Panc1 (cell line): ENCODE measurements around the gene GMPR. TPM values are rescaled to one million over a fixed set of nuclear protein-coding genes. Genes with fewer than 3 reads are reported as not detected.

Experiments used
- ATAC-seq: fragments of 200-7000 bp; cut with Tn5 transposase; 2 replicates; pipeline ENCODE4 v1.9.1; 2020; ENCODE audit warnings: mild to moderate bottlenecking, moderate library complexity
- BruUV-seq: library from RNA; stranded (reverse); fragments of 400-500 nt; replicated peaks from 2 replicates; lab custom pipeline; 2021; lab: Mats Ljungman, UMichigan
- CTCF ChIA-PET: fragments of 300-600 bp; sonication (Branson Sonifier 250); formaldehyde crosslinking; loops from one replicate; lab custom pipeline; 2022; ENCODE audit warnings: antibody characterized with exemption; lab: Charles Lee
- POLR2A ChIA-PET: fragments of 300-600 bp; sonication (Branson Sonifier 250); formaldehyde crosslinking; loops from one replicate; lab custom pipeline; 2022; ENCODE audit warnings: antibody characterized with exemption; lab: Charles Lee
- DNase-seq: peaks from one replicate; pipeline ENCODE4 v3.0.0-alpha.2; 2010; ENCODE audit warnings: low read depth, low spot score
- H3K27ac ChIP-seq: 2 replicates; pipeline ENCODE4 v1.5.1; 2011; ENCODE audit warnings: mild to moderate bottlenecking, low read length, inconsistent platforms
- H3K27me3 ChIP-seq: fragments of 200-500 bp; sonication (Bioruptor generic); 2 replicates; pipeline ENCODE4 v1.6.0; 2014; ENCODE audit warnings: low read length, inconsistent platforms; ENCODE audit not compliant: control insufficient read depth, insufficient read depth
- H3K36me3 ChIP-seq: fragments of 200-500 bp; sonication (Bioruptor generic); 2 replicates; pipeline ENCODE4 v1.5.1; 2014; ENCODE audit warnings: inconsistent platforms, mild to moderate bottlenecking, low read length, moderate library complexity; ENCODE audit not compliant: control insufficient read depth, insufficient read depth
- H3K4me1 ChIP-seq: 2 replicates; pipeline ENCODE4 v1.5.1; 2011; ENCODE audit warnings: inconsistent platforms, mild to moderate bottlenecking, low read length, moderate library complexity; ENCODE audit not compliant: control insufficient read depth, insufficient read depth
- H3K4me3 ChIP-seq, 2 experiments: 2 replicates each; pipeline ENCODE4 v1.5.1; 2011 to 2012; ENCODE audit warnings: low read depth in 2 of 2, low read length in 2 of 2, mild to moderate bottlenecking in 2 of 2, inconsistent platforms in 1 of 2, moderate library complexity in 1 of 2
- H3K9me3 ChIP-seq: fragments of 200-500 bp; sonication (Bioruptor generic); 2 replicates; pipeline ENCODE4 v1.5.1; 2014; ENCODE audit warnings: low read depth, mild to moderate bottlenecking, inconsistent platforms, low read length, moderate library complexity; ENCODE audit not compliant: control insufficient read depth, insufficient read depth
- CTCF ChIP-seq: fragments of 450-650 bp; IDR thresholded peaks from 2 replicates; pipeline ENCODE4 v1.5.1; 2017; ENCODE audit warnings: mild to moderate bottlenecking
- POLR2AphosphoS5 ChIP-seq: IDR thresholded peaks from 2 replicates; pipeline ENCODE4 v1.6.1; 2012; ENCODE audit warnings: mild to moderate bottlenecking, low read depth, low read length, moderate library complexity
- REST ChIP-seq, 2 experiments: IDR thresholded peaks; 2 replicates each; pipeline ENCODE4 v1.6.1; 2011 to 2012; ENCODE audit warnings: low read depth in 2 of 2, control low read depth in 1 of 2, low read length in 1 of 2, mild to moderate bottlenecking in 1 of 2, moderate library complexity in 1 of 2; ENCODE audit not compliant: insufficient read depth in 1 of 2
- SIN3A ChIP-seq: IDR thresholded peaks from 2 replicates; pipeline ENCODE4 v1.6.1; 2012; ENCODE audit warnings: low read depth, mild to moderate bottlenecking, low read length, moderate library complexity, borderline replicate concordance; ENCODE audit not compliant: insufficient read depth
- TCF7L2 ChIP-seq: IDR thresholded peaks from 2 replicates; pipeline ENCODE4 v1.6.1; 2011; ENCODE audit warnings: mild to moderate bottlenecking, low read depth, low read length, inconsistent platforms
- in situ Hi-C: cut with HindIII; loops from 2 replicates; pipeline ENCODE4 v1.10.0; 2016; ENCODE audit warnings: low sequenced_read_pairs, low pct_unique_long_range_greater_than_20kb
- intact Hi-C: fragments of 100-400 bp; cut with micrococcal nuclease; formaldehyde crosslinking; loops from one replicate; pipeline ENCODE4 v1.10.0; 2022; ENCODE audit not compliant: unreplicated experiment
- total RNA-seq: library from RNA; stranded (reverse); gene quantifications from one replicate; pipeline ENCODE4 v1.2.1, GENCODE V29; 2021; ENCODE audit not compliant: unreplicated experiment

GMPR gene
- total RNA-seq, 1 experiment from 2014 or later: 3.5 TPM

- Histone ChIP-seq H3K36me3 (no peaks in the 10 kb centered on the region), H3K27me3 (no peaks in the 10 kb centered on the region), H3K4me3 (no peak overlapping the region), H3K27ac (no peak overlapping the region), H3K9me3 (no peaks in the 10 kb centered on the region), H3K4me1 (no peaks in the 10 kb centered on the region)
- POLR2A ChIA-PET: no interaction called here
- in situ Hi-C loops (no loop called here), intact Hi-C loops (no loop called here)
- CTCF ChIA-PET: no interaction called here
- no peak for TF ChIP-seq TCF7L2
- TF ChIP-seq CTCF: no peak
- BruUV-seq: no TSS peak
- no peak for DNase-seq
- ATAC-seq: no peak
Measured at GRCh38 chr6:16249971-16250370, 11.6 kb downstream of the GMPR start.

GRCh38 chr6:16251706-16252105, 13.3 kb downstream of the GMPR start:
- CTCF ChIA-PET: no interaction called here
- DNase-seq: no peak
- in situ Hi-C loops: no loop called here

More at GRCh38 chr6:16251706-16252105, 13.3 kb downstream of the GMPR start:
- no peaks in the 10 kb centered on the region for H3K4me1 ChIP-seq
- no peaks in the 10 kb centered on the region for H3K36me3 ChIP-seq
- H3K9me3 ChIP-seq: no peaks in the 10 kb centered on the region
- intact Hi-C loops: no loop called here
- TF ChIP-seq POLR2AphosphoS5 (no peak), REST (IDR thresholded peaks at IDR 0.05; ENCODE audit: insufficient read depth in 1 of 2, low read depth in 2 of 2, low read length in 1 of 2) (no peak), SIN3A (no peak), CTCF (no peak), TCF7L2 (no peak)
- no peak overlapping the region for H3K4me3 ChIP-seq
- H3K27ac ChIP-seq: no peak overlapping the region
- POLR2A ChIA-PET: no interaction called here
- BruUV-seq: no TSS peak
- no peak for ATAC-seq
- no peaks in the 10 kb centered on the region for H3K27me3 ChIP-seq
